Liver (tissue), 10 donors: ENCODE results near the gene LAGE3. TPM values are rescaled to one million over a fixed set of nuclear protein-coding genes. Genes with fewer than 3 reads are reported as not detected.

ENCODE experiments used
- DNase-seq: peaks from one replicate; pipeline ENCODE4 v3.0.0-alpha.2; 2017; ENCODE audit warnings: low spot score
- H3K27ac ChIP-seq, 2 donors: one replicate each; pipeline ENCODE4 v1.7.0; 2013; ENCODE audit warnings: inconsistent platforms in 2 of 2, low read length in 2 of 2, control low read depth in 1 of 2, low read depth in 1 of 2, mild to moderate bottlenecking in 1 of 2
- H3K27me3 ChIP-seq, 4 donors: one replicate each; pipeline versions ENCODE4 v1.6.1 to v1.7.0; 2013; ENCODE audit warnings: low read length in 3 of 4, inconsistent platforms in 1 of 4, mild to moderate bottlenecking in 1 of 4, moderate library complexity in 1 of 4; ENCODE audit not compliant: control insufficient read depth in 4 of 4, insufficient read depth in 4 of 4
- H3K36me3 ChIP-seq, 4 donors: one replicate each; pipeline versions ENCODE4 v1.6.1 to v1.7.0; 2013; ENCODE audit warnings: low read length in 3 of 4, mild to moderate bottlenecking in 3 of 4, low read depth in 1 of 4, moderate library complexity in 1 of 4; ENCODE audit not compliant: control insufficient read depth in 4 of 4, insufficient read depth in 3 of 4
- H3K4me1 ChIP-seq, 4 donors: one replicate each; pipeline versions ENCODE4 v1.6.1 to v1.7.0; 2013; ENCODE audit warnings: low read length in 3 of 4, mild to moderate bottlenecking in 3 of 4, moderate library complexity in 1 of 4; ENCODE audit not compliant: control insufficient read depth in 4 of 4, insufficient read depth in 4 of 4
- H3K4me3 ChIP-seq, 3 donors: one replicate each; pipeline versions ENCODE4 v1.6.1 to v1.7.0; 2013; ENCODE audit warnings: low read length in 3 of 3, control low read depth in 1 of 3, low read depth in 1 of 3, mild to moderate bottlenecking in 1 of 3
- H3K9ac ChIP-seq, 2 donors: one replicate each; pipeline ENCODE4 v1.7.0; 2013; ENCODE audit warnings: low read length in 2 of 2, mild to moderate bottlenecking in 2 of 2, moderate library complexity in 2 of 2, control low read depth in 1 of 2, low read depth in 1 of 2
- H3K9me3 ChIP-seq, 4 donors: one replicate each; pipeline versions ENCODE4 v1.6.1 to v1.7.0; 2013; ENCODE audit warnings: low read length in 3 of 4; ENCODE audit not compliant: control insufficient read depth in 4 of 4
- EGR1 ChIP-seq, 2 donors: IDR thresholded peaks; 2 replicates each; pipeline ENCODE4 v1.6.1; 2016 to 2018; ENCODE audit warnings: antibody characterized with exemption in 2 of 2, low read depth in 2 of 2
- FOXA1 ChIP-seq: IDR thresholded peaks from 2 replicates; pipeline ENCODE4 v1.6.1; 2016; ENCODE audit warnings: antibody characterized with exemption
- FOXA2 ChIP-seq: IDR thresholded peaks from 2 replicates; pipeline ENCODE4 v1.6.1; 2016; ENCODE audit warnings: antibody characterized with exemption
- GABPA ChIP-seq, 2 donors: IDR thresholded peaks in 1 of 2; conservative IDR thresholded peaks in 1 of 2; 2 replicates each; pipeline ENCODE4 v1.6.1; 2016; ENCODE audit warnings: antibody characterized with exemption in 2 of 2, mild to moderate bottlenecking in 1 of 2, moderate library complexity in 1 of 2
- HNF4A ChIP-seq, 2 donors: conservative IDR thresholded peaks; 2 replicates each; pipeline ENCODE4 v1.6.1; 2016; ENCODE audit warnings: antibody characterized with exemption in 2 of 2, mild to moderate bottlenecking in 2 of 2
- HNF4G ChIP-seq: IDR thresholded peaks from 2 replicates; pipeline ENCODE4 v1.6.1; 2016; ENCODE audit warnings: antibody characterized with exemption
- JUND ChIP-seq, 2 donors: IDR thresholded peaks; 2 replicates each; pipeline ENCODE4 v1.6.1; 2016; ENCODE audit warnings: antibody characterized with exemption in 2 of 2
- NR2F2 ChIP-seq: IDR thresholded peaks from 2 replicates; pipeline ENCODE4 v1.6.1; 2016; ENCODE audit warnings: antibody characterized with exemption
- RAD21 ChIP-seq, 2 donors: IDR thresholded peaks; 2 replicates each; pipeline ENCODE4 v1.6.1; 2016; ENCODE audit warnings: antibody characterized with exemption in 2 of 2, mild to moderate bottlenecking in 2 of 2
- RXRA ChIP-seq, 2 donors: IDR thresholded peaks; 2 replicates each; pipeline ENCODE4 v1.6.1; 2017 to 2018; ENCODE audit warnings: antibody characterized with exemption in 2 of 2, mild to moderate bottlenecking in 1 of 2
- SP1 ChIP-seq: IDR thresholded peaks from 2 replicates; pipeline ENCODE4 v1.6.1; 2018; ENCODE audit warnings: antibody characterized with exemption, mild to moderate bottlenecking
- TAF1 ChIP-seq: conservative IDR thresholded peaks from 2 replicates; pipeline ENCODE4 v1.6.1; 2016; ENCODE audit warnings: antibody characterized with exemption, mild to moderate bottlenecking
- YY1 ChIP-seq: IDR thresholded peaks from 2 replicates; pipeline ENCODE4 v1.6.1; 2016; ENCODE audit warnings: antibody characterized with exemption, mild to moderate bottlenecking
- WGBS: extraction: QIAGEN DNeasy Blood & Tissue Kit; methylation state at CpG from one replicate; pipeline ENCODE4 v1.1.7; 2013; 5-methylcytosine and 5-hydroxymethylcytosine counted together
- polyA plus RNA-seq, 2 donors: library from polyadenylated mRNA; stranded (reverse) in 1 of 2; unstranded in 1 of 2; fragments of 200-250 nt in 1 of 2; fragments of >200 nt in 1 of 2; fragmentation: Nextera tagmentation in 1 of 2; extraction: Ambion mirVana in 1 of 2; gene quantifications; one replicate each; pipeline versions ENCODE4 v1.2.1 to v1.2.3, GENCODE V29; 2013 to 2015
- small RNA-seq: library from RNA; depleted of rRNA; stranded (forward); fragments of <200 nt; gene quantifications from one replicate; pipeline ENCODE3, GENCODE V24; 2014
- total RNA-seq, 2 donors: library from RNA; depleted of rRNA; stranded (reverse); fragments of >200 nt; gene quantifications; one replicate each; pipeline ENCODE4 v1.2.3, GENCODE V29; 2014
- TF ChIP-seq, protein P1 (sequence below): IDR thresholded peaks from 2 replicates; pipeline ENCODE4 v1.6.1; 2016; ENCODE audit warnings: antibody characterized with exemption, mild to moderate bottlenecking
- TF ChIP-seq, protein P2 (sequence below): IDR thresholded peaks from 2 replicates; pipeline ENCODE4 v1.6.1; 2016; ENCODE audit warnings: antibody characterized with exemption
- TF ChIP-seq, protein P3 (sequence below): IDR thresholded peaks from 2 replicates; pipeline ENCODE4 v1.6.1; 2016; ENCODE audit warnings: antibody characterized with exemption
- TF ChIP-seq, protein P4 (sequence below): IDR thresholded peaks from 2 replicates; pipeline ENCODE4 v1.6.1; 2016; ENCODE audit warnings: antibody characterized with exemption
- donor health status: healthy.
- donor health status: healthy.
- donor health status: healthy.
- donor health status: healthy.
- donor health status: healthy.

Gene LAGE3
- total and polyA plus RNA-seq, 4 donors: 8.5 to 18.1 (median 12.7) TPM

DNA sequence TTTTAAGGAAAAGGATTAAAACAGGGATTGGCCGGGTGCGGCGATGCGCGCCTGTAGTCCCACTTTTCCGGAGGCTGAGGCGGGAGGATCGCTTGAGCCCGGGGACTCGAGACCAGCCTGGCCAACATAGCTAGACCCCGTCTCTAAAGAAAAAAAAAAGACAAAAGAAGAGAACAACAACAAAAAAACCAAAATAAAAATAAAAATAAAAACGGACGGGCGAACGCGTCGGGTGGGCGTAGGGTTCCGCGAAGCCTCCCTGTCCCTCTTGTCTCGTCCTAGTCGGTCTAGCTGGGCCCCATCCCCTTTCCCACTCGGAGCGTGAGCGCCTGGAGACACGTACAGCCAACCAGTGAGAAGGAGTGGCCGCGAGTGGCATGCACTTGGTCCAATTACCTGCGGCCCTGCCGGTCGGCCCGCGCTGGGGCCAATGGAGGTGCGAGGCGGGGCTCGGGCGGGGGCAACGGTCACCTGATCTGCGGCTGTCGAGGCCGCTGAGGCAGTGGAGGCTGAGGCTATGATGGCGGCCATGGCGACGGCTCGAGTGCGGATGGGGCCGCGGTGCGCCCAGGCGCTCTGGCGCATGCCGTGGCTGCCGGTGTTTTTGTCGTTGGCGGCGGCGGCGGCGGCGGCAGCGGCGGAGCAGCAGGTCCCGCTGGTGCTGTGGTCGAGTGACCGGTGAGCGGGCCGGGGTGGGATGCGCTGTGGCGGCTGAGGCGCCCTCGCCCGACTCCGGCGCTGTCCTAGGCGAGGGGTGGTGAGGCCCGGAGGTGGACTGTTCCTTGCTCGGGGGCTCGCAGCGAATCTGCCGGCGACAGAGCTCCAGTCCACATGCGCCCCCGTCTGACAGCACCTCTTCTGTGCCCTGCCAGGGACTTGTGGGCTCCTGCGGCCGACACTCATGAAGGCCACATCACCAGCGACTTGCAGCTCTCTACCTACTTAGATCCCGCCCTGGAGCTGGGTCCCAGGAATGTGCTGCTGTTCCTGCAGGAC, 50.6 kb downstream of the LAGE3 start, which contains the start of gene ATP6AP1:
Gene ATP6AP1, plus strand, starts transcription at position 502 of the 996 bp plus-strand sequence. Its CDS starts 16 bp downstream, at position 518.
- H3K27me3 ChIP-seq: no peaks in the 10 kb centered on the region
- peak within 1 kb of the TSS; percentile 63 to 66 for H3K27ac ChIP-seq
- no peaks in the 10 kb centered on the region for H3K9me3 ChIP-seq
- peaks cover 0 to 5% (median 4%) of the 10 kb centered on the region in 4 donors for H3K36me3 ChIP-seq
- peaks cover 4 to 18% (median 5%) of the 10 kb centered on the region in 4 donors for H3K4me1 ChIP-seq
- DNase-seq: peak; percentile 86
- WGBS: 9% methylated on average over 87 of the region's 87 CpGs
- H3K4me3 ChIP-seq: peak within 1 kb of the TSS; percentile 46 to 86 (median 76)
- H3K9ac ChIP-seq: peak within 1 kb of the TSS; percentile 8 to 22
- TF ChIP-seq RXRA (IDR thresholded peaks at IDR 0.05): no peak
- TF ChIP-seq YY1: peak; percentile 92
- TF ChIP-seq TAF1: no peak
- TF ChIP-seq FOXA1: no peak
- no peak for TF ChIP-seq NR2F2
- TF ChIP-seq FOXA2: no peak
- TF ChIP-seq HNF4A (conservative IDR thresholded peaks at IDR 0.05): no peak
- TF ChIP-seq, protein P1, sequence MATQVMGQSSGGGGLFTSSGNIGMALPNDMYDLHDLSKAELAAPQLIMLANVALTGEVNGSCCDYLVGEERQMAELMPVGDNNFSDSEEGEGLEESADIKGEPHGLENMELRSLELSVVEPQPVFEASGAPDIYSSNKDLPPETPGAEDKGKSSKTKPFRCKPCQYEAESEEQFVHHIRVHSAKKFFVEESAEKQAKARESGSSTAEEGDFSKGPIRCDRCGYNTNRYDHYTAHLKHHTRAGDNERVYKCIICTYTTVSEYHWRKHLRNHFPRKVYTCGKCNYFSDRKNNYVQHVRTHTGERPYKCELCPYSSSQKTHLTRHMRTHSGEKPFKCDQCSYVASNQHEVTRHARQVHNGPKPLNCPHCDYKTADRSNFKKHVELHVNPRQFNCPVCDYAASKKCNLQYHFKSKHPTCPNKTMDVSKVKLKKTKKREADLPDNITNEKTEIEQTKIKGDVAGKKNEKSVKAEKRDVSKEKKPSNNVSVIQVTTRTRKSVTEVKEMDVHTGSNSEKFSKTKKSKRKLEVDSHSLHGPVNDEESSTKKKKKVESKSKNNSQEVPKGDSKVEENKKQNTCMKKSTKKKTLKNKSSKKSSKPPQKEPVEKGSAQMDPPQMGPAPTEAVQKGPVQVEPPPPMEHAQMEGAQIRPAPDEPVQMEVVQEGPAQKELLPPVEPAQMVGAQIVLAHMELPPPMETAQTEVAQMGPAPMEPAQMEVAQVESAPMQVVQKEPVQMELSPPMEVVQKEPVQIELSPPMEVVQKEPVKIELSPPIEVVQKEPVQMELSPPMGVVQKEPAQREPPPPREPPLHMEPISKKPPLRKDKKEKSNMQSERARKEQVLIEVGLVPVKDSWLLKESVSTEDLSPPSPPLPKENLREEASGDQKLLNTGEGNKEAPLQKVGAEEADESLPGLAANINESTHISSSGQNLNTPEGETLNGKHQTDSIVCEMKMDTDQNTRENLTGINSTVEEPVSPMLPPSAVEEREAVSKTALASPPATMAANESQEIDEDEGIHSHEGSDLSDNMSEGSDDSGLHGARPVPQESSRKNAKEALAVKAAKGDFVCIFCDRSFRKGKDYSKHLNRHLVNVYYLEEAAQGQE: no peak
- TF ChIP-seq EGR1 (IDR thresholded peaks at IDR 0.05; ENCODE audit: low read depth in 2 of 2): no peak
- no peak for TF ChIP-seq JUND (IDR thresholded peaks at IDR 0.05)
- TF ChIP-seq SP1: peak; percentile 84
- TF ChIP-seq, protein P2, sequence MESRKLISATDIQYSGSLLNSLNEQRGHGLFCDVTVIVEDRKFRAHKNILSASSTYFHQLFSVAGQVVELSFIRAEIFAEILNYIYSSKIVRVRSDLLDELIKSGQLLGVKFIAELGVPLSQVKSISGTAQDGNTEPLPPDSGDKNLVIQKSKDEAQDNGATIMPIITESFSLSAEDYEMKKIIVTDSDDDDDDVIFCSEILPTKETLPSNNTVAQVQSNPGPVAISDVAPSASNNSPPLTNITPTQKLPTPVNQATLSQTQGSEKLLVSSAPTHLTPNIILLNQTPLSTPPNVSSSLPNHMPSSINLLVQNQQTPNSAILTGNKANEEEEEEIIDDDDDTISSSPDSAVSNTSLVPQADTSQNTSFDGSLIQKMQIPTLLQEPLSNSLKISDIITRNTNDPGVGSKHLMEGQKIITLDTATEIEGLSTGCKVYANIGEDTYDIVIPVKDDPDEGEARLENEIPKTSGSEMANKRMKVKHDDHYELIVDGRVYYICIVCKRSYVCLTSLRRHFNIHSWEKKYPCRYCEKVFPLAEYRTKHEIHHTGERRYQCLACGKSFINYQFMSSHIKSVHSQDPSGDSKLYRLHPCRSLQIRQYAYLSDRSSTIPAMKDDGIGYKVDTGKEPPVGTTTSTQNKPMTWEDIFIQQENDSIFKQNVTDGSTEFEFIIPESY: no peak
- TF ChIP-seq GABPA (IDR thresholded peaks at IDR 0.05 in 1 of 2, conservative IDR thresholded peaks at IDR 0.05 in 1 of 2): no peak
- no peak for TF ChIP-seq HNF4G
- no peak for TF ChIP-seq RAD21 (IDR thresholded peaks at IDR 0.05)
- TF ChIP-seq, protein P3, sequence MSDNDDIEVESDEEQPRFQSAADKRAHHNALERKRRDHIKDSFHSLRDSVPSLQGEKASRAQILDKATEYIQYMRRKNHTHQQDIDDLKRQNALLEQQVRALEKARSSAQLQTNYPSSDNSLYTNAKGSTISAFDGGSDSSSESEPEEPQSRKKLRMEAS: no peak
- TF ChIP-seq, protein P4, sequence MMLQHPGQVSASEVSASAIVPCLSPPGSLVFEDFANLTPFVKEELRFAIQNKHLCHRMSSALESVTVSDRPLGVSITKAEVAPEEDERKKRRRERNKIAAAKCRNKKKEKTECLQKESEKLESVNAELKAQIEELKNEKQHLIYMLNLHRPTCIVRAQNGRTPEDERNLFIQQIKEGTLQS: no peak

Small RNA genes within 50 kb of the gene (small RNA-seq; reads per million reads assigned to genes)
- gene MIR6858 (0.07 reads per million), gene RN7SL697P (not detected)

Other genes starting within 250 kb of the LAGE3 start
- not detected for gene OPN1MW3, start 221.7 kb downstream of the LAGE3 start, total RNA-seq
- gene OPN1MW3, start 221.7 kb downstream of the LAGE3 start, polyA plus RNA-seq: not detected
- not detected for gene TEX28, start 184.2 kb downstream of the LAGE3 start, total RNA-seq
- gene TEX28, start 184.2 kb downstream of the LAGE3 start, polyA plus RNA-seq: not detected
- under 1 TPM in 1 of 2 donors, not detected in 1; under 0.01 TPM for gene TKTL1, start 183.5 kb downstream of the LAGE3 start, total RNA-seq
- gene TKTL1, start 183.5 kb downstream of the LAGE3 start, polyA plus RNA-seq: not detected
- gene FLNA, start 104.6 kb downstream of the LAGE3 start, total RNA-seq: 100 to 1,000 TPM; 150 to 152 TPM
- 10 to 100 TPM; 23.4 to 84.8 TPM for gene FLNA, start 104.6 kb downstream of the LAGE3 start, polyA plus RNA-seq
- 10 to 100 TPM; 11.6 to 18.5 TPM for gene EMD, start 100.0 kb downstream of the LAGE3 start, total RNA-seq
- gene EMD, start 100.0 kb downstream of the LAGE3 start, polyA plus RNA-seq: 10 to 100 TPM; 15.5 to 38.0 TPM
- 1,000 to 10,000 TPM; 1,323 to 1,523 TPM for gene RPL10, start 80.9 kb downstream of the LAGE3 start, total RNA-seq
- 1,000 to 10,000 TPM in 1 of 2 donors, 100 to 1,000 TPM in 1; 446 to 1,644 TPM for gene RPL10, start 80.9 kb downstream of the LAGE3 start, polyA plus RNA-seq
- 10 to 100 TPM; 14.6 to 22.1 TPM for gene DNASE1L1, start 70.0 kb downstream of the LAGE3 start, total RNA-seq
- gene DNASE1L1, start 70.0 kb downstream of the LAGE3 start, polyA plus RNA-seq: 10 to 100 TPM in 1 of 2 donors, 1 to 10 TPM in 1; 9.3 to 18.7 TPM
- 10 to 100 TPM in 1 of 2 donors, 1 to 10 TPM in 1; 7.8 to 15.6 TPM for gene TAFAZZIN, start 67.7 kb downstream of the LAGE3 start, total RNA-seq
- gene TAFAZZIN, start 67.7 kb downstream of the LAGE3 start, polyA plus RNA-seq: 10 to 100 TPM; 10.6 to 16.3 TPM
- gene ATP6AP1, start 50.6 kb downstream of the LAGE3 start, total RNA-seq: 10 to 100 TPM; 35.2 to 38.5 TPM
- 10 to 100 TPM; 43.1 to 43.3 TPM for gene ATP6AP1, start 50.6 kb downstream of the LAGE3 start, polyA plus RNA-seq
- 10 to 100 TPM; 13.3 to 27.7 TPM for gene GDI1, start 42.1 kb downstream of the LAGE3 start, total RNA-seq
- 10 to 100 TPM; 12.8 to 35.6 TPM for gene GDI1, start 42.1 kb downstream of the LAGE3 start, polyA plus RNA-seq
- 10 to 100 TPM; 10.9 to 13.4 TPM for gene FAM50A, start 35.1 kb downstream of the LAGE3 start, total RNA-seq
- gene FAM50A, start 35.1 kb downstream of the LAGE3 start, polyA plus RNA-seq: 10 to 100 TPM; 14.6 to 25.1 TPM
- 1 to 10 TPM; 1.1 to 1.7 TPM for gene PLXNA3, start 21.0 kb downstream of the LAGE3 start, total RNA-seq
- gene PLXNA3, start 21.0 kb downstream of the LAGE3 start, polyA plus RNA-seq: 1 to 10 TPM; 1.3 to 1.7 TPM
- gene UBL4A, start 7.3 kb upstream of the LAGE3 start, total RNA-seq: 10 to 100 TPM; 19.8 to 22.2 TPM
- gene UBL4A, start 7.3 kb upstream of the LAGE3 start, polyA plus RNA-seq: 10 to 100 TPM; 13.9 to 21.9 TPM
- 1 to 10 TPM; 3.5 to 5.6 TPM for gene SLC10A3, start 11.3 kb upstream of the LAGE3 start, total RNA-seq
- gene SLC10A3, start 11.3 kb upstream of the LAGE3 start, polyA plus RNA-seq: 1 to 10 TPM; 3.2 to 5.4 TPM
- 10 to 100 TPM; 11.6 to 33.5 TPM for gene FAM3A, start 37.0 kb upstream of the LAGE3 start, total RNA-seq
- 10 to 100 TPM; 35.0 to 36.3 TPM for gene FAM3A, start 37.0 kb upstream of the LAGE3 start, polyA plus RNA-seq
- 10 to 100 TPM in 1 of 2 donors, 1 to 10 TPM in 1; 6.9 to 23.6 TPM for gene G6PD, start 67.6 kb upstream of the LAGE3 start, total RNA-seq
- gene G6PD, start 67.6 kb upstream of the LAGE3 start, polyA plus RNA-seq: 1 to 10 TPM; 1.9 to 4.0 TPM
- gene IKBKG, start 68.3 kb upstream of the LAGE3 start, total RNA-seq: 10 to 100 TPM; 17.1 to 46.0 TPM
- 10 to 100 TPM; 26.0 to 74.1 TPM for gene IKBKG, start 68.3 kb upstream of the LAGE3 start, polyA plus RNA-seq
- not detected for gene CTAG1A, start 105.9 kb upstream of the LAGE3 start, total RNA-seq
- gene CTAG1A, start 105.9 kb upstream of the LAGE3 start, polyA plus RNA-seq: not detected
- gene CTAG1B, start 140.0 kb upstream of the LAGE3 start, total RNA-seq: not detected
- not detected for gene CTAG1B, start 140.0 kb upstream of the LAGE3 start, polyA plus RNA-seq
- gene CTAG2, start 174.3 kb upstream of the LAGE3 start, total RNA-seq: not detected
- gene CTAG2, start 174.3 kb upstream of the LAGE3 start, polyA plus RNA-seq: not detected